H1 (cell line): ENCODE results near the gene MROH2B. TPM values are rescaled to one million over a fixed set of nuclear protein-coding genes. Genes with fewer than 3 reads are reported as not detected.

Experiments used
- CTCF ChIA-PET: fragments of 300-600 bp; sonication (Branson Sonifier 250); formaldehyde crosslinking; loops from one replicate; lab custom pipeline; 2021; ENCODE audit not compliant: partially characterized antibody; lab: Charles Lee
- POLR2A ChIA-PET: fragments of 300-600 bp; sonication (Branson Sonifier 250); formaldehyde crosslinking; loops from one replicate; lab custom pipeline; 2021; ENCODE audit warnings: inconsistent platforms; ENCODE audit not compliant: partially characterized antibody; lab: Charles Lee
- DNase-seq, 2 experiments: peaks; one replicate each; pipeline versions ENCODE4 v3.0.0 to v3.0.0-alpha.2; 2010 to 2022; ENCODE audit warnings: low spot score in 2 of 2, low read depth in 1 of 2, mixed read lengths in 1 of 2
- FAIRE-seq: peaks from 2 replicates; lab custom pipeline; 2011; peaks lifted over from hg19 to GRCh38; lab: Jason Lieb, UNC
- H2AFZ ChIP-seq: 2 replicates; pipeline ENCODE4 v1.8.1; 2012; ENCODE audit warnings: low read length, inconsistent platforms
- H2AK5ac ChIP-seq: 2 replicates; pipeline ENCODE4 v1.6.1; 2013; ENCODE audit warnings: low read depth, low read length
- H2BK120ac ChIP-seq: replicated peaks from 2 replicates; pipeline ENCODE3; 2013; ENCODE audit warnings: low read depth, low read length, inconsistent platforms
- H2BK12ac ChIP-seq: 2 replicates; pipeline ENCODE4 v1.6.1; 2013; ENCODE audit warnings: low read depth, low read length
- H2BK15ac ChIP-seq: 2 replicates; pipeline ENCODE4 v1.6.1; 2013; ENCODE audit warnings: low read length
- H2BK20ac ChIP-seq: 2 replicates; pipeline ENCODE4 v1.6.1; 2013; ENCODE audit warnings: low read length
- H2BK5ac ChIP-seq: 2 replicates; pipeline ENCODE4 v1.6.1; 2013; ENCODE audit warnings: low read depth, low read length
- H3K14ac ChIP-seq: 2 replicates; pipeline ENCODE4 v1.6.1; 2013; ENCODE audit warnings: inconsistent platforms; ENCODE audit not compliant: insufficient read length
- H3K18ac ChIP-seq: 2 replicates; pipeline ENCODE4 v1.6.1; 2013; ENCODE audit warnings: low read length; ENCODE audit errors: extremely low read depth
- H3K23ac ChIP-seq: 2 replicates; pipeline ENCODE4 v1.6.1; 2013; ENCODE audit warnings: inconsistent platforms; ENCODE audit not compliant: insufficient read length
- H3K23me2 ChIP-seq: 2 replicates; pipeline ENCODE4 v1.6.1; 2013; ENCODE audit warnings: low read depth, low read length
- H3K27ac ChIP-seq: 2 replicates; pipeline ENCODE4 v1.6.1; 2011; ENCODE audit warnings: low read depth, low read length, inconsistent platforms
- H3K27me3 ChIP-seq, 4 experiments: replicated peaks in 1 of 4; 1 replicate in 1 of 4; 2 replicates in 3 of 4; pipeline versions ENCODE4 v1.6.1 to v1.8.1; 2011 to 2013; ENCODE audit warnings: low read length in 3 of 4, mild to moderate bottlenecking in 3 of 4, inconsistent platforms in 2 of 4, mixed read lengths in 2 of 4, moderate library complexity in 1 of 4; ENCODE audit not compliant: control insufficient read depth in 3 of 4, insufficient read depth in 3 of 4; ENCODE audit errors: extremely low read depth in 1 of 4
- H3K36me3 ChIP-seq, 4 experiments: 2 replicates each; pipeline versions ENCODE4 v1.6.1 to v1.8.1; 2011 to 2013; ENCODE audit warnings: mild to moderate bottlenecking in 4 of 4, low read length in 3 of 4, moderate library complexity in 2 of 4, control low read depth in 1 of 4, inconsistent platforms in 1 of 4; ENCODE audit not compliant: insufficient read depth in 4 of 4, control insufficient read depth in 2 of 4
- H3K4ac ChIP-seq: replicated peaks from 2 replicates; pipeline ENCODE3; 2013; ENCODE audit warnings: low read length, low read depth, mixed read lengths, inconsistent platforms; ENCODE audit not compliant: insufficient read length
- H3K4me1 ChIP-seq, 4 experiments: replicated peaks in 1 of 4; 1 replicate in 1 of 4; 2 replicates in 3 of 4; pipeline versions ENCODE4 v1.6.1 to v1.8.1; 2011 to 2013; ENCODE audit warnings: low read length in 3 of 4, inconsistent platforms in 2 of 4, mixed read lengths in 1 of 4; ENCODE audit not compliant: insufficient read depth in 4 of 4, control insufficient read depth in 3 of 4
- H3K4me2 ChIP-seq, 2 experiments: 2 replicates each; pipeline versions ENCODE4 v1.6.1 to v1.8.1; 2011 to 2013; ENCODE audit warnings: low read depth in 2 of 2, low read length in 2 of 2, control low read depth in 1 of 2, inconsistent platforms in 1 of 2, mild to moderate bottlenecking in 1 of 2; ENCODE audit not compliant: insufficient read depth in 1 of 2
- H3K4me3 ChIP-seq, 4 experiments: fragments of 200-600, 300-600 bp in 1 of 4; sonication (generic), shearing (Covaris generic), sonication (Bioruptor Twin) in 1 of 4; 2 replicates each; pipeline versions ENCODE4 v1.5.1 to v1.8.1; 2011 to 2016; ENCODE audit warnings: low read length in 4 of 4, low read depth in 3 of 4, control low read depth in 2 of 4, inconsistent platforms in 2 of 4, mild to moderate bottlenecking in 2 of 4, mixed read lengths in 1 of 4, moderate library complexity in 1 of 4; ENCODE audit not compliant: insufficient read depth in 2 of 4; ENCODE audit errors: extremely low read depth in 1 of 4
- H3K56ac ChIP-seq: replicated peaks from 2 replicates; pipeline ENCODE3; 2013; ENCODE audit warnings: low read depth, mild to moderate bottlenecking, mixed read lengths, low read length, inconsistent platforms; ENCODE audit not compliant: insufficient read length
- H3K79me1 ChIP-seq: 2 replicates; pipeline ENCODE4 v1.6.1; 2013; ENCODE audit warnings: low read depth, low read length, control low read depth
- H3K79me2 ChIP-seq, 2 experiments: 2 replicates each; pipeline versions ENCODE4 v1.6.1 to v1.8.1; 2012 to 2013; ENCODE audit warnings: low read length in 2 of 2, mild to moderate bottlenecking in 2 of 2, inconsistent platforms in 1 of 2; ENCODE audit not compliant: insufficient read depth in 2 of 2, control insufficient read depth in 1 of 2
- H3K9ac ChIP-seq, 4 experiments: replicated peaks in 1 of 4; 1 replicate in 1 of 4; 2 replicates in 3 of 4; pipeline versions ENCODE4 v1.6.1 to v1.8.1; 2011 to 2013; ENCODE audit warnings: low read depth in 3 of 4, low read length in 3 of 4, control low read depth in 2 of 4, mild to moderate bottlenecking in 2 of 4, moderate library complexity in 2 of 4, inconsistent platforms in 1 of 4; ENCODE audit errors: extremely low read depth in 1 of 4
- H3K9me3 ChIP-seq, 2 experiments: 2 replicates each; pipeline versions ENCODE4 v1.6.1 to v1.8.1; 2012 to 2013; ENCODE audit warnings: mild to moderate bottlenecking in 2 of 2, moderate library complexity in 2 of 2, control low read depth in 1 of 2, inconsistent platforms in 1 of 2, low read depth in 1 of 2, low read length in 1 of 2, mixed read lengths in 1 of 2; ENCODE audit not compliant: insufficient read depth in 2 of 2
- H4K20me1 ChIP-seq, 2 experiments: replicated peaks in 1 of 2; 2 replicates each; pipeline versions ENCODE3 to v1.8.1; 2011 to 2013; ENCODE audit warnings: inconsistent platforms in 2 of 2, low read length in 2 of 2, mild to moderate bottlenecking in 1 of 2; ENCODE audit not compliant: insufficient read depth in 2 of 2, control insufficient read depth in 1 of 2
- H4K5ac ChIP-seq: 2 replicates; pipeline ENCODE4 v1.6.1; 2013; ENCODE audit warnings: low read length, low read depth, mixed read lengths, inconsistent platforms; ENCODE audit not compliant: insufficient read length
- H4K8ac ChIP-seq: 2 replicates; pipeline ENCODE4 v1.8.0; 2013; ENCODE audit warnings: mild to moderate bottlenecking, moderate library complexity, low read length, inconsistent platforms; ENCODE audit not compliant: insufficient read depth; ENCODE audit errors: extremely low read depth
- H4K91ac ChIP-seq: replicated peaks from 2 replicates; pipeline ENCODE3; 2013; ENCODE audit warnings: low read length, mixed read lengths, inconsistent platforms; ENCODE audit not compliant: insufficient read length
- BCL11A ChIP-seq, 2 experiments: IDR thresholded peaks; one replicate each; pipeline ENCODE4 v1.6.1; 2011; ENCODE audit warnings: low read depth in 2 of 2, low read length in 2 of 2, mild to moderate bottlenecking in 2 of 2
- CHD2 ChIP-seq: IDR thresholded peaks from 2 replicates; pipeline ENCODE4 v1.6.1; 2012; ENCODE audit warnings: low read length, improper control_type of control experiment
- EGR1 ChIP-seq: IDR thresholded peaks from 2 replicates; pipeline ENCODE4 v1.6.1; 2011; ENCODE audit warnings: low read depth, low read length, borderline replicate concordance
- JUND ChIP-seq: IDR thresholded peaks from 2 replicates; pipeline ENCODE4 v1.6.1; 2011; ENCODE audit warnings: mild to moderate bottlenecking, improper control_type of control experiment, low read length
- WGBS, 2 experiments: shearing (Covaris generic) in 1 of 2; methylation state at CpG; one replicate each; pipeline versions ENCODE4 v1.1.6 to v1.1.7; 2013 to 2015; ENCODE audit warnings: low lambda C conversion rate in 2 of 2, mixed read lengths in 2 of 2, inconsistent platforms in 1 of 2, low coverage in 1 of 2, missing lambda C conversion rate in 1 of 2; ENCODE audit not compliant: insufficient replicate concordance in 2 of 2, insufficient coverage in 1 of 2, insufficient read length in 1 of 2; ENCODE audit errors: extremely low coverage in 1 of 2, missing lambda C conversion rate in 1 of 2; 5-methylcytosine and 5-hydroxymethylcytosine counted together
- polyA plus RNA-seq, 7 experiments: library from polyadenylated mRNA; depleted of rRNA in 3 of 7; stranded (reverse) in 5 of 7; unstranded in 2 of 7; fragments of >200 nt in 5 of 7; fragments of 200-250 nt in 2 of 7; gene quantifications; 1 replicate in 5 of 7; 2 replicates in 1 of 7; 4 replicates in 1 of 7; pipeline versions ENCODE4 v1.2.1 to v1.2.3, GENCODE V29; 2011 to 2013; ENCODE audit warnings: missing spikeins in 2 of 7, mixed read lengths in 2 of 7
- total RNA-seq: library from RNA; stranded (reverse); fragmentation: NEBNext Ultra II Directional; extraction: Animal tissue kit (Norgen Biotek cat#: 25700); gene quantifications from 2 replicates; pipeline ENCODE4 v1.2.1, GENCODE V29; 2021

Gene MROH2B
- total and polyA plus RNA-seq, 2 of the 8 experiments (the other 6 are each of a cell fraction or from before 2014, with no cell fraction given): not detected

DNA sequence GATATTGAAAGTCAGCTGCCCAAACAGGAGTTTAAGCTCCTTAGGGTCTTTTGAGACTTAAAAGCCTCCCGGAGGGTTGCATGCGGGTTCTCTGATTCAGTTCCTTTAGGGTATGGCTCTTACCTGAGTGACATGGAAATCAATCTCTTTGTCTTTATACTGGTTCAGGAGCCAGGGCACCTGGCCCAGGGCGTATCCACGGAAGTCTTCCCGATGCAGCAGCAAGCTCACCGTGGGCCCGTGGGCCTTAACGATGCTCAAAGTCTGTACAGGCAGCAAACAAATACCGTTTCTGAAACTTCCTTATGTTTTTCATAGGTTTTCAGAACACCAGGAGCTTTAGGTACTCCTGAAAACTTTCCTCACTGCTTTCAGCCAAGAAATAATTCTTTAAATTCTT is 13.2 kb downstream of the MROH2B start:
- no peak overlapping the region for H3K14ac ChIP-seq
- no peak overlapping the region for H2BK20ac ChIP-seq
- no peak overlapping the region for H2BK120ac ChIP-seq
- H3K4me3 ChIP-seq: no peak overlapping the region
- no peak overlapping the region for H3K4me2 ChIP-seq
- no peaks in the 10 kb centered on the region for H3K79me1 ChIP-seq
- no peak overlapping the region for H3K56ac ChIP-seq
- H3K18ac ChIP-seq: no peak overlapping the region
- WGBS, 2 experiments: 88% methylated on average over 9 of the region's 9 CpGs; no CpG with 5 or more reads in 1 of the 2 experiments
- no peaks in the 10 kb centered on the region for H4K20me1 ChIP-seq
- H3K79me2 ChIP-seq: no peaks in the 10 kb centered on the region
- H4K5ac ChIP-seq: no peak overlapping the region
- H3K36me3 ChIP-seq: no peaks in the 10 kb centered on the region
- ChIA-PET CTCF (no interaction called here), POLR2A (no interaction called here)
- H3K9ac ChIP-seq: no peak overlapping the region
- no peak overlapping the region for H4K91ac ChIP-seq
- FAIRE-seq: no peak
- no peak overlapping the region for H2BK5ac ChIP-seq
- no peak overlapping the region for H3K27ac ChIP-seq
- no peaks in the 10 kb centered on the region for H3K23me2 ChIP-seq
- H4K8ac ChIP-seq: no peak overlapping the region
- no peak for DNase-seq
- TF ChIP-seq EGR1: no peak
- no peak for TF ChIP-seq CHD2
- TF ChIP-seq BCL11A (IDR thresholded peaks at IDR 0.05; ENCODE audit: low read depth in 2 of 2, low read length in 2 of 2): no peak
- no peak for TF ChIP-seq JUND
- H3K27me3 ChIP-seq: no peaks in the 10 kb centered on the region
- no peak overlapping the region for H2AK5ac ChIP-seq
- no peak overlapping the region for H3K23ac ChIP-seq
- no peak overlapping the region for H2BK15ac ChIP-seq
- no peak overlapping the region for H3K4ac ChIP-seq
- no peak overlapping the region for H2AFZ ChIP-seq
- H3K9me3 ChIP-seq: no peaks in the 10 kb centered on the region
- no peak overlapping the region for H2BK12ac ChIP-seq
- no peaks in the 10 kb centered on the region for H3K4me1 ChIP-seq
